Peyer's patch (tissue), 4 donors: ENCODE results near the gene TTC22.

Experiments used
- POLR2A ChIP-seq, 2 donors: fragments of 450-650 bp; IDR thresholded peaks; one replicate each; pipeline ENCODE4 v1.5.1; 2017; ENCODE audit warnings: antibody characterized with exemption in 2 of 2, mild to moderate bottlenecking in 2 of 2, moderate library complexity in 2 of 2
- TF ChIP-seq, protein P1 (sequence below), 6 experiments: fragments of 450-650 bp in 4 of 6; fragments of 200-600 bp in 2 of 6; sonication (generic) in 1 of 6; IDR thresholded peaks; one replicate each; pipeline ENCODE4 v1.5.1; 2017 to 2019; ENCODE audit warnings: antibody characterized with exemption in 6 of 6, mild to moderate bottlenecking in 3 of 6, moderate library complexity in 1 of 6

DNA sequence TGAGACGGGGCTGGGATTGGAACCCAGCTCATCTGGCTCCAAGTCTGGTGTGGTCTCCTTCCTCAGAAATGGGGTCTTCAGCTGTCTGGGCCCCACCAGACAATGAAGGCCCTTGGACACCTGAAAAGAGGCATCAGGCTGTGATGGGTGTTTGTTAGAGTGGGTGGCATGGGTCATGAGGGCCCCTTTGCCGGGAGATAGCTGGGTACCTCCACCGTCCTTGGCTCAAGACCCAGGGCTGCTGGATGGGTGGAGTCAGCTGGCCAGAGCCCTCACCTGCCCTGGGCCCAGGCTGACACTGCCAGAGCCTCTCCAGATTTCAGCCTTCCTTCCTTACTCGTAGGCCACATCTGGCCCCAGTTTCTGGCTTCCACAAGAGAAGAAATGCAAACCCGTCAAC lies 13.4 kb upstream of the TTC22 start:
- TF ChIP-seq, protein P1, sequence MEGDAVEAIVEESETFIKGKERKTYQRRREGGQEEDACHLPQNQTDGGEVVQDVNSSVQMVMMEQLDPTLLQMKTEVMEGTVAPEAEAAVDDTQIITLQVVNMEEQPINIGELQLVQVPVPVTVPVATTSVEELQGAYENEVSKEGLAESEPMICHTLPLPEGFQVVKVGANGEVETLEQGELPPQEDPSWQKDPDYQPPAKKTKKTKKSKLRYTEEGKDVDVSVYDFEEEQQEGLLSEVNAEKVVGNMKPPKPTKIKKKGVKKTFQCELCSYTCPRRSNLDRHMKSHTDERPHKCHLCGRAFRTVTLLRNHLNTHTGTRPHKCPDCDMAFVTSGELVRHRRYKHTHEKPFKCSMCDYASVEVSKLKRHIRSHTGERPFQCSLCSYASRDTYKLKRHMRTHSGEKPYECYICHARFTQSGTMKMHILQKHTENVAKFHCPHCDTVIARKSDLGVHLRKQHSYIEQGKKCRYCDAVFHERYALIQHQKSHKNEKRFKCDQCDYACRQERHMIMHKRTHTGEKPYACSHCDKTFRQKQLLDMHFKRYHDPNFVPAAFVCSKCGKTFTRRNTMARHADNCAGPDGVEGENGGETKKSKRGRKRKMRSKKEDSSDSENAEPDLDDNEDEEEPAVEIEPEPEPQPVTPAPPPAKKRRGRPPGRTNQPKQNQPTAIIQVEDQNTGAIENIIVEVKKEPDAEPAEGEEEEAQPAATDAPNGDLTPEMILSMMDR (IDR thresholded peaks at IDR 0.05): no peak
- TF ChIP-seq POLR2A (IDR thresholded peaks at IDR 0.05): no peak
